ENCODE results near the gene USP9Y.
"Not testable (repeated sequence)": the region's sequence is repeated elsewhere in the genome, so short reads cannot be mapped to it uniquely, and the experiment has no call there.

USP9Y gene, protein sequence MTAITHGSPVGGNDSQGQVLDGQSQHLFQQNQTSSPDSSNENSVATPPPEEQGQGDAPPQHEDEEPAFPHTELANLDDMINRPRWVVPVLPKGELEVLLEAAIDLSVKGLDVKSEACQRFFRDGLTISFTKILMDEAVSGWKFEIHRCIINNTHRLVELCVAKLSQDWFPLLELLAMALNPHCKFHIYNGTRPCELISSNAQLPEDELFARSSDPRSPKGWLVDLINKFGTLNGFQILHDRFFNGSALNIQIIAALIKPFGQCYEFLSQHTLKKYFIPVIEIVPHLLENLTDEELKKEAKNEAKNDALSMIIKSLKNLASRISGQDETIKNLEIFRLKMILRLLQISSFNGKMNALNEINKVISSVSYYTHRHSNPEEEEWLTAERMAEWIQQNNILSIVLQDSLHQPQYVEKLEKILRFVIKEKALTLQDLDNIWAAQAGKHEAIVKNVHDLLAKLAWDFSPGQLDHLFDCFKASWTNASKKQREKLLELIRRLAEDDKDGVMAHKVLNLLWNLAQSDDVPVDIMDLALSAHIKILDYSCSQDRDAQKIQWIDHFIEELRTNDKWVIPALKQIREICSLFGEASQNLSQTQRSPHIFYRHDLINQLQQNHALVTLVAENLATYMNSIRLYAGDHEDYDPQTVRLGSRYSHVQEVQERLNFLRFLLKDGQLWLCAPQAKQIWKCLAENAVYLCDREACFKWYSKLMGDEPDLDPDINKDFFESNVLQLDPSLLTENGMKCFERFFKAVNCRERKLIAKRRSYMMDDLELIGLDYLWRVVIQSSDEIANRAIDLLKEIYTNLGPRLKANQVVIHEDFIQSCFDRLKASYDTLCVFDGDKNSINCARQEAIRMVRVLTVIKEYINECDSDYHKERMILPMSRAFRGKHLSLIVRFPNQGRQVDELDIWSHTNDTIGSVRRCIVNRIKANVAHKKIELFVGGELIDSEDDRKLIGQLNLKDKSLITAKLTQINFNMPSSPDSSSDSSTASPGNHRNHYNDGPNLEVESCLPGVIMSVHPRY (N-terminal part only)

DNA sequence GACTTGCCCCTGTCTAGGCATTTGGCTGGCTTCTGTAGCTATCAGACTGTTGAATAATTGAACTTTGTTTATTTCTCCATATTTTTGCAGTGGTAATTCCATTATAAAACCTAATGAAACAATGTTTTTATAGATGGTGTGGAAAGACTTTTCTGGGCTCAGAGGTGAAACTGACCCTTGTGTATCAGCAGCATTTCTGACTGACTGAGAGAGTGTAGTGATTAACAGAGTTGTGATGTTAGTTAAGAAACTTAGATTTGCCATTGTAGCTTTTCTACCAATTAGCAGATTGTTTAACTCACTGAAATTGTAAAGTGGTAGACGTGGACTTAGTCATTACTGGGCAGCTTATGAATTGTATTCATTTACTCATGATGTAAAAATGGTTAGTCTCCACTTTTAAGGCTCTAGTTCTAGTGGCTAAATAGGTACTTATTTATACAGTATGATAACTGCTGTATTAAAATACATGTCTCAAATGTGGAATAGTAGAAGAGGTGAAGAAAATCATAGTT is at the start of gene USP9Y:
Gene USP9Y (plus strand): TSS at position 51 of the 515 bp plus-strand sequence. CDS start 8,217 bp downstream, outside the sequence.
- DNase-seq: no peak

- DNase-seq: no peak
Observed at GRCh38 chrY:12651621-12652036, 49.4 kb upstream of the USP9Y start.

DNA sequence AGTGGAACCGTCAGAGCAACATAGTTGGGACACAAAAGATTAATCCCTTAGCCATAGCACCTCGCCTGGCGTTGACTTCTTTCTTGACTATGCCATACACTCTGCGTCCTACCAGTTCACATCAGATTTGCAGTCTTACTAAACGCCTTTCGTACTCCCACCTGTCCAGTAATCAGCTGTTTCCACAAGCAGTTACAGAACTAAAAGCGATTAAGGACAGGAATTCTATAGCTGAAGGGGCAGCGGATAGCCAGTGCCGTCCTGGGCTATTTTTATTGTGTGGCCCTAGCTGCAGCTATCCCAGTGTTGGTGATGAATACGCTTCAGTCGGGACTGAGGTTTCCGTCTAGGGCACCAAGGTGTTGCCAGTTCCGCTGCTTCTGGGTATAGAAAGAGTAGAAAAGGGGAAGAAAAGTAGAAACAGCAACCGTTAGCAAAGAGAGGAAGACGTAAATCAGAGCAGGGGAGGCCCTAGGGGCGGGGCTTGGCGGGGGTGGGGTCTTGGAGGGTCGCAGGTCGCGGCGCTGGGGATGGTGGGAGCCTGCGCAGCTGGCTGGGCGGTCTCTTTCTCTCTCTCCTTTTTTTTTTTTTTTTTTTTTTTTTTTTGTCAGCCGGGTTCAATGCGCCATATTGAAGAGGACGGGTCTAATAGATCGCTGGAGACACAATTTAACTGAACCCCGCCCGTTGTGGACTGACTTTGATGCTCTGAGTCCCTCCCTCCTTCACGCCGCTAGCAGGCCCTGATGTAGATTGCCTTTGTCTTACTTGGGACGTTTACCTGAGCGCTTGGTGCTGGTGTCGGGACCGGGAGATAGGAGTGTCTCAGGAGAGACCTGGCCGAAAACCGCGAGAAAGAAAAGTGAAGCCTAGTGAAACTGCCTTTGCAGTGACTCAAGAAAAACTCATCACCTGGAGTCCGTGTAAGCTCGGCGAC is 39.0 kb upstream of the USP9Y start:
- no peak for DNase-seq

- DNase-seq: no peak
Observed at GRCh38 chrY:12662745-12663591, 38.1 kb upstream of the USP9Y start.

DNA sequence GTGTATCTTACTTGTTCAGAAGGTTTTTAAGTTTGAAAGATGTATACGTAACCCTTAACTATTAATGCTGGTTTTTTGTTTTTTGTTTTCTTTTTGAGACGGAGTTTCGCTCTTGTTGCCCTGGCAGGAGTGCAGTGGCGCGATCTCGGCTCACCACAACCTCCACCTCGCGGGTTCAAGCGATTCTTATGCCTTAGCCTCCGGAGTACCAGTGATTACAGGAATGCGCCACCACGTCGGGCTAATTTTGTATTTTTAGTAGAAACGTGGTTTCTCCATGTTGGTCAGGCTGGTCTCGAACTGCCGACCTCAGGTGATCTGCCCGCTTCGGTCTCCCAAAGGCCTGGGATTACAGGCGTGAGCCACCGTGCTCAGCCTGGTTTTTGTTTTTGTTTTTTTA is 37.2 kb upstream of the USP9Y start:
- not testable (repeated sequence) for DNase-seq

- no peak for DNase-seq
Observed at GRCh38 chrY:12678111-12678510, 22.9 kb upstream of the USP9Y start.

GRCh38 chrY:12681535-12681934 is 19.5 kb upstream of the USP9Y start:
- DNase-seq: no peak

DNA sequence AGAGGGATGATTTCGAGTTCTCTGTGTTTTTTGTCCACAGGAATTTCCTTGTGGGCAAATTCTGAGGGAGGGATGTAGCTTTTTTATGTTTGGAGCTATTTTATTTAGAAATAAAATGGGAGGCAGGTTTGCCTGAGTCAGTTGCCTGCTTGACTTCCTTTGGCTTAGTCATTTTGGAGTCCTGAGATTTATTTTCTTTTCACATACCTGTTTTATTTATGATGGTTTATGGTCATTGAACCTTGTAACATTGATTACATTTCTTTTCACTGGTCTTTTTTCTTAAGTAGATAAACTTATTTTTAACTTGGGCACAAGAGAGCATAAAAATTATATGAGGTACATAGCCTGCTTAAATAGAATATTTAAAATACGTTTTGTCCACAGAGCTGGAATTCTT is 12.7 kb upstream of the USP9Y start:
- no peak for DNase-seq

- DNase-seq: no peak
Observed at GRCh38 chrY:12700087-12700486, 944 bp upstream of the USP9Y start.

GRCh38 chrY:12702174-12702573 is 1.1 kb downstream of the USP9Y start:
- no peak for DNase-seq

GRCh38 chrY:12710460-12710859 is 9.4 kb downstream of the USP9Y start:
- no peak for DNase-seq

DNA sequence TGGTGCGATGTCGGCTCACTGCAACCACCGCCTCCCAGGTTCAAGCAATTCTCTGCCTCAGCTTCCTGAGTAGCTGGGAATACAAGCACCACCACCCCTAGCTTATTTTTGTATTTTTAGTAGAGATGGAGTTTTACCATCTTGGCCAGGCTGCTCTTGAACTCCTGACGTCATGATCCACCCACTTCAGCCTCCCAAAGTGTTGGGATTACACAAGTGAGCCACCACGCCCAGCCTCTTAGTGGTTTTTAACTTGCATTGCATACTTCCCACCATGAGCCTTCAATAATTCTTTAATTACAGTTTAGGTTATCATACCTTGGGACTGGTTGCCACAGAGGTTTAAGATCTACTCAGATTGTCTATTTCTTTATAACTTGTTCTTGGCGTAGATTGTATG is 14.3 kb downstream of the USP9Y start:
- DNase-seq: no peak

- DNase-seq: no peak
Observed at GRCh38 chrY:12729746-12730145, 28.7 kb downstream of the USP9Y start.

- no peak for DNase-seq
Observed at GRCh38 chrY:12733625-12734024, 32.6 kb downstream of the USP9Y start.

- DNase-seq: no peak
Observed at GRCh38 chrY:12734051-12734450, 33.0 kb downstream of the USP9Y start.

DNA sequence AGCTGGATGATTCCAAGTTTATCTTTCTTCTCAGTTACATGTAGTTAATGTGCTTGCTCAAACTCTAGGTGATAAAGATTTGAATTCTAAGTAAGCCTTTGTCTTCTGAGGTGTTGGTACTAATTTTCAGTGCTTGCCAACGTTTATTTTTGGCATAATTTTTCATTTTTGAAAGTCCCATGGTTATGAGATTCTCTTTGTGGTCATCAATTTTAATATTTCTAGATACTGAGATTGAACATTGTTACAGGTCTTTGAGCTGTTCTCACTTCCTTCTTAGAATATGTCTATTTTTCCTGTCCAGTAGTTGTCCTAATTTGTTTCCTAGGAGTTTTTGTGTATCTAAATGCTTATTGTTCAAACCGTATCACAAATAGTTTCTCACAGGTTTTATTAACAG is 40.4 kb downstream of the USP9Y start:
- no peak for DNase-seq

DNA sequence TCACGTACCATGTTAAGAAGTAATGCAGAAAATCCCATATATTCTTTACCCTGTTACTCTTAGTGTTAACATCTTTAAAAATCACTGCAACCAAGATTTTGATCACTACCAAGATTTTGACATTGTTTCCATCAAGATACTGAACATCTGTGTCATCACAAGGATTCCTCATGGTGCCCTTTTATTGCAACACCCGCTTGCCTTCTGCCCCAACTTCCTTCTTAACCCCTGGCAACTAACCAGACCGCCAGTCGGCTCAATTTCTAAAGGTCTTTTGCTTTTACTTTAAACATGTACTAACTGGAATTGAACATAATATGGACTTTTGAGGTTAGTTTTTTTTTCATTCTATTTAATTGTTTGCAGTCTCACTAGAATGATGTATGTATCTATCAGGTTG is 41.7 kb downstream of the USP9Y start:
- DNase-seq: no peak

GRCh38 chrY:12744091-12744490 is 43.1 kb downstream of the USP9Y start:
- no peak for DNase-seq

DNA sequence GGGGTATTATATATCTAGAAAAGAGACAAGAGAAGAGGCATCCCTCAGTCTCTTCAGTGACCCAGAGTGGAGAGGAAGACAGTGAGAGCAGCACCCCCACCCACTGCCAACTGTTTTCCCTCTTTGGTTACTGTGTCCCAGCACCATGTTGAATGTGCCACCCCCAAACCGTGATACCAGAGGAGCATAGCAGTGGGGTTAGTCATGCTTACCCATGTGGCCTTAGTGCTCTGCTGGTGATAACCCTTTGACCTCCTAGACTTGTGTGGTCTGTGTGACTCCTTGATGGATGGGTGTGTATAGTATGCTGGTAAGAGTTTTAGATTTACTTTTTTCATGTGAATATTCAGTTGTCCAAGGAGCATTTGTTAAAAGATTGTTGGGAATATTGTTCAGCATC is 48.3 kb downstream of the USP9Y start:
- DNase-seq: no peak

- no peak for DNase-seq
Observed at GRCh38 chrY:12752856-12753255, 51.8 kb downstream of the USP9Y start.

DNA sequence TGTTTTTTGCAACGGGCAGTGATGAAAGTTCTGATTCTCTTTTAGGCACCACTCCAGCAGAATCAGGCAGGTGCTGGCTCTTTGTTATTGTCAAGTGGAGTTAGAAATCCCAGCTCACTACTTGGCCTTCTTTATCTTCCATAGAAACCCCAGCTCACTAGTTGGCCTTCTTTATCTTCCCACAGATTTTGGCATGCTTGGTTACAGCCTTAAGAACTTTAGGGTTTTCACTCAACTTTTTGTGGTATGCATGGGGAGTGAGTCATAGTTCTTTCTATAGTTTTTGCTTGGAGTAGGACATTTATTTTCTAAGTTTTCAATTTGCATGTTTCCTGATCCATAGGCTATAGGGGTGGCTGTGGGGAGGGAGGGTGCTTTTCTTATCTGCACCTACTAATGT is 55.0 kb downstream of the USP9Y start:
- DNase-seq: no peak

Data from NCI-H524 (cell line).